Astrocyte of the hippocampus (primary cell): ENCODE data around the gene SMARCC1.
"Not testable (repeated sequence)": the region's sequence is repeated elsewhere in the genome, so short reads cannot be mapped to it uniquely, and the experiment has no call there.

Experiments
- DNase-seq: peaks from one replicate; pipeline ENCODE4 v3.0.0; 2011; ENCODE audit warnings: low read depth, low spot score

The SMARCC1 gene

GRCh38 chr3:47781685-47782445 is at the start of gene SMARCC1:
SMARCC1 (minus strand) TSS chr3:47781893; CDS start chr3:47781797, 96 bp downstream.
- peak; percentile 100 for DNase-seq

GRCh38 chr3:47829482-47829881 is 47.8 kb upstream of the SMARCC1 start:
- not testable (repeated sequence) for DNase-seq

DNA sequence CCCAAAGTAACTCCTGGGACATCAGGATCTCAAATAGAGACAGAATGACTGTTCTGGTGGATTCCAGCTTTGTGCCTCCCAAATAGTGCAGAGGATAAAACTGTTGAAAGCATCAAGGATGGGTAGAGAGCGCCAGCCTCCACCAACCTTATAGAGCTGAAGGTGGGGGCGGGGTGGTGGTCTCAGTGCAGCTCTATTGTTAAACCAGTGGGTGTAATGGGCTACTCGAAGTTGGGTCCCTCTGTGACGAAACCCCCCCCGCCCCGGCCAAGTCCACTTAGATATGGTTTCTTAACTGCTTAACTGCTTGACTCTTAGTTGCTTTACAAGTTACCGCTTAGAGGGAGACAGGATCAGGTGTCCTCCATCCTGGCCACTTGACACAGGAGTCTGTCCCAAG is 43.9 kb upstream of the SMARCC1 start:
- DNase-seq, result no peak

DNA sequence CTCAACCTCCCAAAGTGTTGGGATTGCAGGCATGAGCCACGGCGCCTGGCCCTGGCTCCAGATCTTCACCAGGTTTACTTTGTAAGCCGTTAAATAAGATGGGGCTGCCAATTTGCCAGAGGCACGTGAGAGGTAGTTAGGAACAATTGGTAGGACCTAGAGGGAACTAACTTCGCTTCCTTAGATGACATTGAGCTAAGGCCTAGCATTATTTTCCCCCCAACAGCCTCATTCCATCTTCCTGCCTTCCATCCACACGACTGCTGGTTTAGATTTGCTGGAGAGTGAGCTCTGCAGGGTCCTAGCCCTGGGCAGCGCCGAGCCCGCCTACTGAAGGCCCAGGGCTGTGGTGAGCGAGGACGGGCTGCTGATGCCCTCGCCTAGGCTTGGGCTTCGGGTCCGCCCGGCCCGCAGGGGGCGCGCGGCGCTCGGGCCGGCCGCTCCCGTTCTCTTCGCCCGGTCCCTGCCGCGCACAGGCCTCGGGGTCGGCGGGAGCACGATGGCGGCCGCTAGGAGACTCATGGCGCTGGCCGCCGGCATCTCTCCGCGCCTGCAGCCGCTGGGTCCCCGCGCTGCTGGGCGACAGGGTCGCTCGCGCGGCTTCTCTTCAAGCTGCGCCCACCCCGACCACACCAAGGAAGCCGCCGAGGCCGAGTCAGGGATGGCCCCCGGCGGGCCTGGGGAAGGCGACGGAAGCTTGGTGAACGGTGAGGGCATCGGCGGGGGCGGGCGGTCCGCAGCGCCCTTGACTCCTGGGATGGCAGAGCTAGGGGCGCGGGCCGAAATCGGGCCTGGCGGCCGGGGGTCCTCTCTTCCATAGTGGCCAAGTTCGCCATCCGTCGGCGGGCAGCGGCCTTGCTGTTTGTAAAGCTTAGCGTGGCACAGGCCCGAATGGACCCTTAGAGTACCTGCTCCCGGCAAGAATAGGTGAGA is 43.1 kb upstream of the SMARCC1 start:
- peak; percentile 97 for DNase-seq

GRCh38 chr3:47817609-47818008 is 35.9 kb upstream of the SMARCC1 start:
- DNase-seq, result no peak

- DNase-seq, result no peak
Measured at GRCh38 chr3:47813551-47814177, 32.0 kb upstream of the SMARCC1 start.

- no peak for DNase-seq
Measured at GRCh38 chr3:47804577-47804976, 22.9 kb upstream of the SMARCC1 start.

GRCh38 chr3:47803480-47804025 is 21.9 kb upstream of the SMARCC1 start:
- no peak for DNase-seq

DNA sequence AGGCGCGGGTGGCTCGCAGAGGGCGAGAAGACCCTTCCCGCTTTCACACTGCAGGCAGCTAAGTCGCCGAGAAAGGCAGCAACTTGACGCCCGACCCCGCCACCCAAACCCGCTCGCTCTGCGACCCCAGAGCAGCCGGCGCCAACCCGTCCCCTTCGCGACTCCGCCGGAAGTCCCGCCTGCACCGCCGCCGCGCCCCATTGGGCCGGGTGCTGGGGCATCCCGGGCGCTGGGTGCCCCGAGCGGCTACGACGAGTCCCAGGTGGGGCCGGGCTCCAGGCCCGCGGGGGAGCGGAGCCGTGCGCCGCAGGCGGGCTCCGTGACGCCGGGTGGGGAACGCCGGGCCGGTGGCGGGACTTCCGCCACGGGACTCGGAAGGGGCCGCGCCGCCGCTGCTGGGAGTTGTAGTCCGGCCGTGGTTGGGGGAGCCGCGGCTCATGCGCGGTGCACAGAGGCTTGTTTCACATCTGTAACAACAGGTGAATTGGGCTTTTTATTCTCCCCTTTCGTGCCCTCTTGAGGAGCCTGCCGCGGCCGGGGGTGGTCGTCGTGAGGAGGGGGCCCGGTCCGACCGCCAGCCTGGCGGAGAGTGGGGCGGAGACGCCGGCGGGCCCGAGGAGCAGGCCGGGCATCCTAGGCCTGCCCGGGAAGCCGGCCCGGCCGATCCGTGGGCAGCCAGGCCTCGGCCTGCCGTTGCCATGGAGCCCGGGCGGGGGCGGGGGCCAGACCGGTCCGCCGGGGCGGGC is 21.2 kb upstream of the SMARCC1 start, which contains the start of gene DHX30:
Gene DHX30 (plus strand): TSS at position 405 of the 746 bp plus-strand sequence. CDS start 7,546 bp downstream, outside the sequence.
- peak; percentile 96 for DNase-seq

DNA sequence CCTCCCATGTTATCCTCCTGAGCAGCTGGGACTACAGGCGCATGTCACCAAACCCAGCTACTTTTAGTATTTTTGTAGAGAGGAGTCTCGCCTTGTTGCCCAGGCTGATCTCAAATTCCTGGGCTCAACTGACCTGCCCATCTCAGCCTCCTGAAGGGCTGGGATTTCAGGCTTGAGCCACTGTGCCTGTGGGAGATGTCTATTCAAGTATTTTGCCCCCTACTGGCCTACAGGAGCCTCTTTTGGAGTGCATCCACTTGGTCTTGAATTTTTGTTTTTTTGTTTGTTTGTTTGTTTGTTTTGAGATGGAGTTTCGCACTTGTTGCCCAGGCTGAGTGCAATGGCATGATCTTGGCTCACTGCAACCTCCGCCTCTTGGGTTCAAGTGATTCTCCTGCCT is 18.0 kb upstream of the SMARCC1 start:
- DNase-seq, result no peak

DNA sequence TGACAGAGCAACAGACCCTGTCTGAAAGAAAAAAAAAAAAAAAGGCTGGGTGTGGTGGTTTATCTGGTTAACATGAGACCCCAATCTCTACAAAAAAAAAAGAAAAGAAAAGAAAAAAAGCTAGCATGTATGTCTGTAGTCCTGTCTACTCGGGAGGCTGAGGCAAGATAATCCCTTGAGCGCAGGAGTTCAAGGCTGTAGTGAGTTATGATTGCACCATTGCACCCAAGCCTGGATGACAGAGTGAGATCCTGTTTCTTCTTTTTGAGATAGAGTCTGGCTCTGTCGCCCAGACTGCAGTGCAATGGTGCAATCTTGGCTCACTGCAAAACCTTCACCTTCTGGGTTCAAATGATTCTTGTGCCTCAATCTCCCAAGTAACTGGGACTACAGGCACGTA is 12.9 kb upstream of the SMARCC1 start:
- no peak for DNase-seq

GRCh38 chr3:47792699-47793098 is 11.0 kb upstream of the SMARCC1 start:
- DNase-seq, result no peak

DNA sequence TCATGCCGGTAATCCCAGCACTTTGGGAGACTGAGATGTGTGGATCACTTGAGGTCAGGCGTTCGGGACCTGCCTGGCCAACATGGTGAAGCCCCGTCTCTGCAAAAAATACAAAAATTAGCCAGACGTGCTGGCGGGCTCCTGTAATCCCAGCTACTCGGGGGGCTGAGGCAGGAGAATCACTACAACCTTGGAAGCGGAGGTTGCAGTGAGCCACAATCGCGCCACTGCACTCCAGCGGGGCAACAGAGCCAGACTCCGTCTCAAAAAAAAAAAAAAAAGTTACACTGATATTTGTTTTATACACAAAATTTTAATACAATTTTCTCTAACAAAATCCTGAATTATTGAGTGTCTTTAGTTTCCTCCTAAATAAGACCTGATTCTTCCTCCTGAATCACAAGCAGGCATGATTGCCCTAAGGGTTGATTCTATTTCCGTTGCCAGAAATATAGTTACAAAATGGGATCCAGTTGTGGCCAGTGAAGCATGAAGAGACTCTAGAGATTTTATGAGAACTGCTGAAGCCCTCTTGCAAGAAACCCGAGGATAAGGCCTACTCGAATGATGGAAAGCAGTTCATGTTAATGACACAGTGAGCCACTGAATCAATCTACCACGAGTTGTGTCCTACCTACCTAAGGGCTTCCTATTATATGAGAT is 9.6 kb upstream of the SMARCC1 start:
- DNase-seq, result no peak

DNA sequence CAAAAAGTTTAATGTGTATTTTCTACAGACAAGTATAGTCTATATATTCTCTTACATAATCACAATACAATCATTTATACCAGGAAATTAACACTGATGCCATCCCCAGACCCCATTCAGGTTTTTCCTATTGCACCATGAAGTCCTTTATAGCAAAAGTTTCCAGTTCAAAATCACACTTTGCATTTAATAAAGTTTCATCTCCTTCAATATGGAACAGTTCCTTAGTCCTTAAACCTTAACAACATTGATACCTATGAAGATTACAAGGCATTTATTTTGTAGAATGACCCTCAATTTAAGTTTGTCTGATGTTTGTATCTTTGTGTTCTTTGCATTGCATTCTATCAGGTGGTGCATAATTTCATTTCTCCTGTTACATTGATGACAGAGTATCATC is 2.0 kb upstream of the SMARCC1 start:
- no peak for DNase-seq

GRCh38 chr3:47782446-47783308 is 984 bp upstream of the SMARCC1 start:
- no peak for DNase-seq

GRCh38 chr3:47780741-47781684 is 680 bp downstream of the SMARCC1 start:
- peak; percentile 69 for DNase-seq

GRCh38 chr3:47778746-47779145 is 2.9 kb downstream of the SMARCC1 start:
- no peak for DNase-seq

- no peak for DNase-seq
Measured at GRCh38 chr3:47772788-47773187, 8.9 kb downstream of the SMARCC1 start.
